ENCODE measurements around the gene FAM217B. TPM values are rescaled to one million over a fixed set of nuclear protein-coding genes. Genes with fewer than 3 reads are reported as not detected.

The FAM217B gene
- total RNA-seq, 1 donor from 2014 or later: 15.1 TPM

DNA sequence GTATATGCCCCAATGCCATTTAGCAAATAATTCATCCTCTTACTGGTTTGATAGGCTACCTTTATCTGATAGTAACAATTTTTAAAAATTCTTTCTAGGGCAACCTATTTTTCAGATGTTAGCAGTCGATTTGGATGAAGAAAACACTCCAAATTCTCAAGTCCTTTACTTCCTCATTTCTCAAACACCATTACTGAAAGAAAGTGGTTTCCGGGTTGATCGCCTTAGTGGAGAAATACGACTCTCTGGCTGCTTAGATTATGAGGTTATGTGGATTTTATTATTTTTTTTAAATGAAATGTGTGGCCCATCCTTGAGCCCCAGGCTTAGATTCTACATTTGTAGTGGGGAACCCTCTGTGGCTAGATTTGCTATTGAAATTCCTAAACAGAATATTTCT, 44.4 kb downstream of the FAM217B start:
- no peak for TF ChIP-seq CTCF (IDR thresholded peaks at IDR 0.05)
- POLR2A ChIA-PET: no interaction called here
- peaks cover 9% of the 10 kb centered on the region for H3K4me1 Mint-ChIP-seq
- H3K36me3 Mint-ChIP-seq (ENCODE audit: low read depth): no peaks in the 10 kb centered on the region
- H3K27ac Mint-ChIP-seq: no peak overlapping the region
- intact Hi-C loops (cut with micrococcal nuclease): no loop called here
- ATAC-seq (ENCODE audit: low read depth) (no peak), DNase-seq (no peak)
- H3K27me3 Mint-ChIP-seq: no peaks in the 10 kb centered on the region
- H3K9me3 Mint-ChIP-seq: peaks cover 3% of the 10 kb centered on the region
- CTCF ChIA-PET: no interaction called here
- H3K4me3 Mint-ChIP-seq: no peak overlapping the region

DNA sequence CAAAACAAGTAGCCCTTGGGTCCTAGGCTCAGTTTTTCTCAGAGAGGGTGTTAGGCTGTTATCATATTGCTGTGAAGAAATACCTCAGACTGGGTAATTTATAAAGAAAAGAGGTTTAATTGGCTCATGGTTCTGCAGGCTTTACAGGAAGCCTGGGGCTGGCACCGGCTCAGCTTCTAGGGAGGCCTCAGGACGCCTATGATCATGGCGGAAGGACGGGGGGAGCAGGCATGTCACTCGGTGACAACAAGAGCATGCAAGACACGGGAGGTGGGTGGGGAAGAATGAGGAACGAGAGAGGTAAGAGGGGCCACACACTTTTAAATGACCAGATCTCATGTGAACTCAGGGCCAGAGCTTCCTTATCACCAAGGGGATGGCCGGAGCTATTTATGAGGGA, 45.0 kb downstream of the FAM217B start:
- peaks cover 9% of the 10 kb centered on the region for H3K4me1 Mint-ChIP-seq
- ChIA-PET POLR2A (no interaction called here), CTCF (no interaction called here)
- TF ChIP-seq CTCF (IDR thresholded peaks at IDR 0.05): no peak
- DNase-seq (no peak), ATAC-seq (ENCODE audit: low read depth) (no peak)
- H3K36me3 Mint-ChIP-seq (ENCODE audit: low read depth): no peaks in the 10 kb centered on the region
- peaks cover 3% of the 10 kb centered on the region for H3K9me3 Mint-ChIP-seq
- no peaks in the 10 kb centered on the region for H3K27me3 Mint-ChIP-seq
- H3K27ac Mint-ChIP-seq: no peak overlapping the region
- no peak overlapping the region for H3K4me3 Mint-ChIP-seq
- intact Hi-C loops (cut with micrococcal nuclease): no loop called here

DNA sequence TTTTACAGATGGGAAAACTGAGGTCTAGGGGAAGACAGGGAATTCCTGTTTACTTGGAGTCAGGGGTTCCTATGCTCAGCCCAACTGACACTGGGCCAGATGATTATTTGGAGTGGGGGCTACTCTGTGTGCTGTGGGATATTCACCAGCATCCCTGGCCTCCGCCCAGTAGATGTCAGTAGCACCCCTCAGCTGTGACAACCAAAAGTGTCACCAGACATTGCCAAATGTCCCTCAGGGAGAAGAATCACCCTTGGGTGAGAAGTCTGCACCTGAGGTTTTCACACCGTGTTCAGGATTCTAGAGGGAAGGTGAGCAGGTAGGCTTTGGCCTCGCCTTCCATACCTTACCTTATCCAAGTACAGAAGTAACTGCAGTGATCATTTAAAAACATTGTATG, 45.7 kb downstream of the FAM217B start:
- ChIA-PET CTCF (no interaction called here), POLR2A (interaction anchor here (0.6 kb wide), 1 partner anchor 1915 kb away, joined by 4 read pairs; no protein-coding TSS in a partner anchor)
- intact Hi-C loops (cut with micrococcal nuclease): no loop called here
- no peak overlapping the region for H3K4me3 Mint-ChIP-seq
- H3K9me3 Mint-ChIP-seq: peaks cover 3% of the 10 kb centered on the region
- ATAC-seq (ENCODE audit: low read depth) (no peak), DNase-seq (no peak)
- no peaks in the 10 kb centered on the region for H3K27me3 Mint-ChIP-seq
- no peaks in the 10 kb centered on the region for H3K36me3 Mint-ChIP-seq (ENCODE audit: low read depth)
- TF ChIP-seq CTCF (IDR thresholded peaks at IDR 0.05): no peak
- H3K4me1 Mint-ChIP-seq: peaks cover 9% of the 10 kb centered on the region
- no peak overlapping the region for H3K27ac Mint-ChIP-seq

GRCh38 chr20:59987135-59987534, 46.9 kb downstream of the FAM217B start:
- intact Hi-C loops (cut with micrococcal nuclease): no loop called here
- ATAC-seq (ENCODE audit: low read depth) (no peak), DNase-seq (no peak)
- no peak for TF ChIP-seq CTCF (IDR thresholded peaks at IDR 0.05)
- Mint-ChIP-seq H3K36me3 (ENCODE audit: low read depth) (no peaks in the 10 kb centered on the region), H3K4me3 (no peak overlapping the region), H3K27ac (no peak overlapping the region), H3K4me1 (peaks cover 9% of the 10 kb centered on the region), H3K27me3 (no peaks in the 10 kb centered on the region), H3K9me3 (peaks cover under 1% of the 10 kb centered on the region)
- ChIA-PET POLR2A (no interaction called here), CTCF (interaction anchor here (0.7 kb wide), 1 partner anchor 54 kb away, joined by 3 read pairs; no protein-coding TSS in a partner anchor)

GRCh38 chr20:59988141-59988540, 48.0 kb downstream of the FAM217B start:
- H3K4me1 Mint-ChIP-seq: peaks cover 9% of the 10 kb centered on the region
- H3K36me3 Mint-ChIP-seq (ENCODE audit: low read depth): no peaks in the 10 kb centered on the region
- TF ChIP-seq CTCF (IDR thresholded peaks at IDR 0.05): no peak
- ChIA-PET CTCF (no interaction called here), POLR2A (no interaction called here)
- intact Hi-C loops (cut with micrococcal nuclease): no loop called here
- no peaks in the 10 kb centered on the region for H3K9me3 Mint-ChIP-seq
- DNase-seq (no peak), ATAC-seq (ENCODE audit: low read depth) (no peak)
- no peaks in the 10 kb centered on the region for H3K27me3 Mint-ChIP-seq
- H3K4me3 Mint-ChIP-seq: no peak overlapping the region
- H3K27ac Mint-ChIP-seq: no peak overlapping the region
